ENCODE data around the gene ACTL7A.
A peak's percentile ranks its signal among the peaks of the same experiment; 100 is the strongest.

ACTL7A gene

GRCh38 chr9:108813951-108814601 lies 48.0 kb upstream of the ACTL7A start:
- no peak overlapping the region for H3K27ac ChIP-seq (replicated peaks)
- no peak overlapping the region for H3K4me3 ChIP-seq (replicated peaks; ENCODE audit: insufficient read depth, low read length)
- no peak for TF ChIP-seq REST (IDR thresholded peaks at IDR 0.05; ENCODE audit: insufficient replicate concordance, low read depth)
- peak; percentile 48 for TF ChIP-seq CTCF (IDR thresholded peaks at IDR 0.05; ENCODE audit: insufficient read depth, low read length)
- peak in 1 of 2 experiments; percentile 15 for DNase-seq (ENCODE audit: low read depth in 1 of 2, low spot score in 1 of 2)
- H3K27me3 ChIP-seq (ENCODE audit: insufficient read depth, poor library complexity, severe bottlenecking): no peaks in the 10 kb centered on the region

GRCh38 chr9:108815156-108815555 lies 46.9 kb upstream of the ACTL7A start:
- TF ChIP-seq CTCF (IDR thresholded peaks at IDR 0.05; ENCODE audit: insufficient read depth, low read length) (no peak), REST (IDR thresholded peaks at IDR 0.05; ENCODE audit: insufficient replicate concordance, low read depth) (no peak), GABPA (IDR thresholded peaks at IDR 0.05; ENCODE audit: low read depth) (no peak), SPI1 (IDR thresholded peaks at IDR 0.05; ENCODE audit: borderline replicate concordance, low read depth) (no peak), POLR2AphosphoS5 (IDR thresholded peaks at IDR 0.05; ENCODE audit: low read depth) (no peak)
- Histone ChIP-seq H3K27me3 (ENCODE audit: insufficient read depth, poor library complexity, severe bottlenecking) (no peaks in the 10 kb centered on the region), H3K27ac (replicated peaks) (no peak overlapping the region), H3K4me3 (replicated peaks; ENCODE audit: insufficient read depth, low read length) (no peak overlapping the region)
- DNase-seq (ENCODE audit: low read depth in 1 of 2, low spot score in 1 of 2): no peak

- H3K4me3 ChIP-seq (replicated peaks; ENCODE audit: insufficient read depth, low read length): no peak overlapping the region
- no peak overlapping the region for H3K27ac ChIP-seq (replicated peaks)
- DNase-seq (ENCODE audit: low read depth in 1 of 2, low spot score in 1 of 2): peak in 1 of 2 experiments; percentile 52
- TF ChIP-seq REST (IDR thresholded peaks at IDR 0.05; ENCODE audit: insufficient replicate concordance, low read depth) (no peak), SPI1 (IDR thresholded peaks at IDR 0.05; ENCODE audit: borderline replicate concordance, low read depth) (peak; percentile 77)
- H3K27me3 ChIP-seq (ENCODE audit: insufficient read depth, poor library complexity, severe bottlenecking): no peaks in the 10 kb centered on the region
These were observed 46.0 kb upstream of the ACTL7A start for GRCh38 chr9:108816037-108816436.
